Activated T-cell treated with anti-CD3 and anti-CD28 coated beads, Interleukin-2, amount 50 U/mL, for 48 hours (primary cell): ENCODE results near the gene SLC24A5.

ENCODE experiments used
- DNase-seq, 2 experiments: peaks; one replicate each; pipeline ENCODE4 v3.0.0-alpha.2; 2020

Gene SLC24A5

DNA sequence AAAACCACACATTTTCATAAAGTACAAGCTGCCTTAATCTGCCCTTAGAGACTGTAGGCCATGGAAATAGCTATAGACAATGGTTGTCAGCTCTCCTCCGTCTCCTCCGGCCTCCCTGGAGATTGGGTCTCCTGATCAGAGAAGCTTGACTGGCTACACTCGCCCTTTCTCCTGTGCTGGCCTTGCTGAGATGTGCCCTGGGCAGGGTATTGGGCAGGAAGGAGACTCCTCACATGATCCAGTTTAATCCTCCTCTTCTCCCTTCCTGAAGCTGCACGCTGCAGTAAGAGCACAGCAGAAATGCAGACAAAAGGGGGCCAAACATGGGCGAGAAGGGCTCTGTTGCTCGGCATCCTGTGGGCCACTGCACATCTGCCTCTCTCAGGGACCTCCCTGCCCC lies at the start of gene SLC24A5:
Gene SLC24A5 (plus strand): TSS at position 246 of the 400 bp plus-strand sequence. CDS start 55 bp downstream, at position 301.
- no peak for DNase-seq

DNA sequence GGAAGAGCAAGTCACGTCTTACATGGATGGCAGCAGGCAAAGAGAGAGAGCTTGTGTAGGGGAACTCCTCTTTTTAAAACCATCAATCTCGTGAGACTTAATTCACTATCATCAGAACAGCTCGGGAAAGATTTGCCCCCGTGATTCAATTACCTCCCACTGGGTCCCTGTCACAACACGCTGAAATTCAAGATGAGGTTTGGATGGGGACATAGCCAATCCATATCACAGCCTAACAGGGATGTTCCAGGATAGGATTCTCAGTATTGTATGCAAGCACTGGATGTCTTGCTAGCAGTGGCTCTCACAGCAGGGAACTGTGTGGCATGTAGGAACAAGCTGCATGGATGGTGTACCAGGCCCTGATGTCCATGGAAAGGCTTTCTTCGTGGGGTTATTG lies 47.8 kb upstream of the SLC24A5 start:
- DNase-seq: no peak

DNA sequence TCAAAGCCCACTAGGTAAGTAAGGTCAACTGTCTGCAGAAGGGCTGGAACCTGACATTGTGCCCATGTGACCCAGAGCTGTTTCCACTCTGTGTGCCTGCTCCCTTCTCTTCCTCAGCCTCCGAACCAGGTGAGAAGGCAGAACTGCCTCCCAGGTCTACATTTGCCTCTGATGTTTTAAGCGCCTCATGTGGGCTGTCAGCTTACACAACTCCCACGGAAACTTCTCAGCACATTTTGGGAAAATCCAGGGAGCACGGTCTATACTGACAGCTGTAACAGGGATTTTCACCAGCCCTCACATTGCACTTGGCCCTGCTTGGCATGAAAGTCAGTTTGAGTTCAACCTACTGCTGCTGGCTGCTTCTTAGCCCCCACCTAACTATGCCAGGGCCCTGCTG lies 46.9 kb upstream of the SLC24A5 start:
- DNase-seq: no peak

DNA sequence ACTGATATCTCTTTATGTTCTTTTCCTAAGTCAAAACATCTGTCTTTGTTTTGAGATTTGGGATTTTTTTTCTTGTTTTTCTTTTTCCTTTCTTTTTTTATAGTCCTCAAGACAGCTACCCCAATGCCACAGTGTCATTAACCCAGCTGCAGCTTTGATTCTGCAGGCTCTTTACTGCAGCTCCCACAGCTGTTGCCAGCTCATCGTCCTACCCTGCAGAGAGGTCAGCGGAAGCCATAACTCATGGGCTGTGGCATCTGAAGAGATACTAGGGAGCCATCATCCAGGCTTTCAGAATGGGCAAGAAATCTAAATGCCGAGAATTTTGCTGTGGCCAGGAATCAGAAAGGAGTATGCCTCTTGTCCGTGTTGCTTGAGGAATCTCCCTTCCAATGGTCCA lies 44.3 kb upstream of the SLC24A5 start:
- no peak for DNase-seq

DNA sequence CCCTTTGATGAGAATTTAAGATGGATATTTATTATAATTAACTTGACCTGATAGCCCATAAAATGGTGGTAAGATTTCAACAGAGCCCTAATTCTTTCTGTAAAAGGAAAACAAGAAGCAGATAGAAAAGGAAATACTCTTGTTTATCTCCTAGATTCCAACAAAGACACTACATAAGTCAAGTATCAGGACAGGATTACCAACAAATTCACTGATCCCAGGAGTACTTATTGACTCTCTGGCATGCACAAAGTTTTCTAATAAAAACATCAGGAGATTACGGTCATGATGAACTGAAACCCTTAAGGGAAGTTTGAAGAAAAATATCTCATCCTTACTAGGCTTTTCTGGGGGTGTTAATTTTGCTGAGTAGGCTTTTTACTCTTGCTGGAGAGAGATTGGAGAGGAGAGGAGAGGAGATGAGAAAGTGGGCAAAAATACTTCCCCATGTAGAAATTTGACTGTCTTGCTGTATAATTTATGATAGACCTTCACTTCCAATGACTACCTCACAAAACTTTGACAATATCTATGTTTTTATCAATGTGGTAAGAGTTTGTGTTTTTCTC lies 43.1 kb upstream of the SLC24A5 start:
- no peak for DNase-seq

DNA sequence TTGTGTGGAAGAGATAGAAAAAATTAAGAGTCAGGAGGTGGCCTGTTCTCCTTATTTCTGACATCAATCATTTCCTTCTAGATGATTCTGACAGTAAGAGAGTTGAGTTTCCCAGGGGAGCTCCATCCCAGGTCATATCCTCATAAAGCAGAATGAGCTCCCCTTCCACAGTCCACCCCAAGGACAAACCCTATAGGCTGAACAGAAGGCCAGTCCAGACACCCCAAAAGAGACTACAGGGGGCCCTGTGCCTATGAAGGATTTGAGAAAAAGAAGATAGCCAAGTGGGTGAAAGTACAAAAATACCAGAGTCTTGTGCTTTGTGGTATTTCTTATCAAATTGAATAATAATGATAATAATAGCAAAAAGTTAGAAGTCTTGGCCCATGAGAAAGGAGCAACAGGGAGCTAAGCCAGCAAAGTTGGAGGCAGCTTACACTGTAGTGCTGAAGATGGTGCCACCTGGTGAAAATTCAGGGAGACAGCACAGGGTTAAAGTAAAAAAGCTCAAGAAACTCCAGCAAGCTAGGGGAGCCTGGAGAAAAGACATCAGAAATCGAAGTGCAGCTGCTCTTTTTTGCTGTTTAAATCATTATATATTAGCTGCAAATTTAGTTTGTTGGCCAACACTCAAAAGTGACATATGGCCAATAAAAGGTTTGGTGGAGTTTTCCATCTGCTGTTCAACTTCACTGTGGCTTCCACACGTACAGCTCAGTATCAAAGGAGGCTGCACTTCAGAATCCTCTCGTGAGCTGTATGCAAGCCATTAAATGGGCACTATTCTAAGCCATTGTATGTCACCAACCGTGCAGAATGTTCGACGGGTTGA lies 35.8 kb upstream of the SLC24A5 start:
- DNase-seq: no peak

DNA sequence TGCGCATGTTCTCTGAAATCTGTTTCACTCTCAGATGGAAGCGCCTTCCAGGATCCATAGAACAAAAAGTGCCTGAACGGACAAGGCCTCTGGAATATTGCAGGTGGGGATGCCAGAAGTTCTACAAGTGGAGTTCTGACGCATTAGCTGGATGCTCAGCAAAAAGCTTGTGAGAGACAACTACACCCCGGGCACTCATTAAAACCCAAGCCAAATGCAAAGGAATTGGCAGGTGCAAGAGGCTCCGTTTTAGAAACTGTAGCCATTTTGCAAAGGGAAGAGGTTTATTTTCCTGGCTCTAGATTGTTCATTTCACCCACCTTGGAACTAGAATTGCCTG lies 35.2 kb upstream of the SLC24A5 start:
- no peak for DNase-seq

DNA sequence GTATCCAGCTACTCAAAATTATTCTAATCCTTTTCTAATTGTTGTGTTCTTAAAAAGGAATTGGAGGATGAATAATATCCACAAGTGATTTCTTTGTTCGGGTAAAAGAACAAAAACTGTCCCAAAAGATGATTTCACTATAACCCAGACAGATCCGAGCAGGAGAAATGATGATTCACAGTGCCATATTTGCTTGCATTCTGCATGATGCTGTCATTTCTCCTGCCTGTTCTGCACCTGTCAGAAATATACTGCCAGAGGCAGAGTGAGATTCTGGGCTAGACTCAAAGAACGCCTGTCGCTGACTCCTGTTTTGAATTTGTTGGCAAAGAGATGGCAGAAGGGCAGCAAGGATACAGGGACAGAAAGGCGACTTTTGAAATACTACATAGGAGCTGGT lies 34.7 kb upstream of the SLC24A5 start:
- DNase-seq: no peak

DNA sequence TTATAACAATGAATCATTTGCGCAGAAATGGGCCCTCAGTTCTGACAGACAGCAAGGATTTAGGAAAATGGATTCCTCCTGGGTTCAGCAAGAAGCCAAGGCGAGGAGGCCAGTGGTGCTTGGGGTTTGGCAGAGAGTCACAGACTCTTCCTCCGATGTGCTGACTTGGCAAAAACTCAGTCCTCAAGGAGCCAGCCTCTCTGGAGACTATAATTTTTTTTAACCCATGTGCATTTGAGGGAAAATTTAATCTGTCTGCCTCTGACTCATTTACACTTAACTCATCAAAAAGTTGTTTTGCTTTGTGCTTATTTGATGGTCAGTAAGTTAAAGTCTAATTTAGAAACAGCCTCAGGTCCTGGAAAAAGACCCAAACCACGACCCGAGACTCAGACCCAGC lies 34.2 kb upstream of the SLC24A5 start:
- no peak for DNase-seq

DNA sequence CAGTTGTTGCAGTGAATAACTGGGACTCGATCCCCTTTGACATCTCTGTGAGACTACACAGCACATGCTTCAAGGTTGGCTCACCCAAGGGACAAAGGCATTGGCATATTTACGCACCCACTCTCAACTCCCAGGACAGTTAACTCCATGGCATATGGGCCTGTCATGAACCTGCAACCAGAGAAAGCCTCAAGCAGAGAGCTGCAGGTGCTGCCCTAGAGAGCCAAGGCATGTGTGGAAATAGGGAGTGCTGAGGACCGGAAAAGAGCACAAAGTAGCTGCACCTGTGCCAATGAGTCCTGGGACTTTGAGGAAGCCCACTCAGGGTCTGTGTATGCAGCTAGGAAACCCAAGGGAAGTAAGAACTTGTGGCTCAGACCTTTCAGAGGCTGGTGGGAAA lies 32.9 kb upstream of the SLC24A5 start:
- no peak for DNase-seq

DNA sequence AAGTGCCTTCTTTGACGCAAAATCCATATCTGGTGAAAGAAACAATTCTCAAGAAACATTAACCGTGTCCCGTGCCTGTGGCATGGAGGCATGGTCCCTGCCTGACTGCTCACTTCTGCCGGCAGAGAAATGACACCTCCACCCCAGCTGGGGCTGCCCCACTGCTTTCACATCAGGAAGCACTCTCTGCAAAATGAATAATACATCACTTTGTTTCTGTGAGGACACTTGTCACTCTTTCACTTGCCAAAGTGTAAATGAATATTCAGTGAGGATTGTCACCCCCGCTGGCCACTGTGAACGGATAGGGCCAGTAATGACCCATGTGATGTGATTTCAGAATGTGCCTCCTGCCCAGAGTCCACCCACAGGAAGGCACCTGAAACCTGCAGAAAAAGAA lies 31.1 kb upstream of the SLC24A5 start:
- DNase-seq: no peak

DNA sequence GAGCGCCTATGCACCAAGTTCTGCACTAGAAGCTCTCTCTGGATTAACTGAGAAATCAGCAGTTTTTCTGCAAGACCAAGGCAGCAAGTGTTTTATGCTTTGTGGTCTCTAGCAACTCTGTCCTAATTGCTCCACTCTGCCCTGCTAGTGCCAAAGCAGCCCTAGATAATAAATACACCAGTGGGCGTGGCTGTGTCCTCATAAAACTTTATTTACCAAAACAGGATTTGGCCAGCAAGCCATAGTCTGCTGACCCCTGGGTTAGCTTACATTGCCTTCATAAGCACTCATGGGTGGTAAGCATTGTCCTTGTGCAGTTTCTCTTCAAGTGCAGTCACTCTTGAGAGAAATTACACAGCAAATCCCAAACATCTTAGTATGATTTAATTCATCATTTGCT lies 30.7 kb upstream of the SLC24A5 start:
- no peak for DNase-seq

DNA sequence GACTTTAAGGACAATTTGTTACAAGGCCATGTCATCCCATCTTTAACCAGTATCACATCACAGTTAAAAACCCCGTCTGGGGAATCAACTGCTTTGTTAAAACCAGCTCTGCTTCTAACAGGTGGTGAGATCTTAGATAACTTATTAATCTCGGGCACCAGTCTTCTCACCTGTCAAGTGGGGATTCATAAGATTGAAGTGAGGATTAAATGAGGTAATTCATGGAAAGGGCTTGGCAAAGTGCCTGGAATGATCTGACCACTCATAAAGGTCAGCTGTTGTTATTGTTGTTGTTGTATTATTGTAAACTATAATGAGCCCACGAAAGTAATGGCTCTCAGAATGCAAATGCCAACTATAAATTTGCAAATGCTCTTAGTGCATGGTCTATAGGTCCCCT lies 30.1 kb upstream of the SLC24A5 start:
- DNase-seq: no peak

DNA sequence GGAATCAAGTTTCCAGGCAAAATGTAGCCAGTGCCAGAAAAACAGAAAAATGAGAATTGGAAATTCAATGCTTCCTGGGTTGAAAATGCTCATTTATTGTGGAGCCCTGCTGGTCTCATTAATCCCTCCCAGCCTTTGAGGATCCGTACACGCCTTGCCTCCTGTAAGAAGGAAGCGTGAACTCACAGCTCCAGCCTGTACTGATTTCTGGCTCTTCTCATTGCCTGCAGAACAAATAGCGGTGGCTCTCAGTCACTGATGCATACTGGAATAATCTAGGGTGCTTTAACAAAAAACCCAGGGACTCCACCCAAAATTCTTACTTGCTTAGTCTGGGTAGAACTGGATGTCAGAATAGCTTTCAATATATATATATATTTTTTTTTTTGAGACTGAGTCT lies 29.3 kb upstream of the SLC24A5 start:
- DNase-seq: no peak

DNA sequence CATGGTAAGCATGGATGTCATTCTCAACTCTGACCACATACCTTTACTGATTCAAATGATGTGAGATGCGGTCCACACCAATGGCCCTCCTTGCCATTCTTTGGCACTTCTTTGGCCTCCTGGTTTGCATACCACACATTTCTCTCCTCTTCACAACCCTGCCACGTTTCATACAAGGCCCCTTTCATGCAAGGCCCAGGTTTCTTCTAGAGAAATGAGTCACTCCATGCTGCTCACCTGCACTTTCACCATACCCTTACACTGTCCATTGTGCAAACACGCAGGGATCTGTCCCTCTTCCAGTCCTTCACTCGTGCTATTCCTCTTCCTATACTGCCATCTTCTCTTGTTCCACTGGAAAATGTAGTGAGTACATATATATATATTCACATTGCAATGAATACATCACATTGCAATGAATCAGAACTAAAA lies 24.4 kb upstream of the SLC24A5 start:
- DNase-seq: no peak

DNA sequence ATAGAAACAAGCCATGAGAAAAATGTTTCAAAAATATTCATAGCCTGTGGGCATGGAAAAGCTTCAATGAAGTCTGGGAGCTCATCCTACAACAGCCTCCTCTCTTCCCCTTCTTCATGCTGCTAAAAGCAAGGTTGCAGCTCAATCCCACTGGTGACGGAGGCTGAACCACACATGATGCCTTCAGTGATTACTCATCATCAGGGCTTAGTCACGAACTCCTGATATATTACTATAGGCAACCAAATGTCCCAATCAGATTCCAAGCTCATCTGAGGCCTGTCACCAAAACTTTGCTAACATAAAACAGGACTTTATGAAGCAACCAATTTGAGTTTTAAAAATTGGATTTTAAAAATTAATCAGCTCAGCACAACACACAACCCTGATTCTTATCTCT lies 24.0 kb upstream of the SLC24A5 start:
- DNase-seq: no peak

DNA sequence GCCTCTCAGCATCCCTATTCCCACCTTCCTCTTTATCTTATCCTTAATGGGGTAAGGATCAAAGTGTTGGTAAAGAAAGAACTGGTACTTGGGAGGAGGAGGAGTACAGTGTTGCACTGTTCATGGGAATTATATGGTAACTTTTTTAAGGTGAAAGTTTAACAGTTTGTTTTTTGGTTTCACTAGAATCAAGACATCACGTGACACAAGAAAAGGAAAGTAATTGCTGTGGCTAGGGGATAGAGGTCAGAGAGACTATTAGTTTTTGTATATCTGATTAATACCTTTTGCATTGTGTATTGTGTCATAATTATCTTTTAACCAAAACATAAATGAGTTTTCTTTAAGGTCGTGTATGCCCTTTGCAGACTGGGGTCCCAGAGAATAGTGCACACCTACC lies 23.5 kb upstream of the SLC24A5 start:
- no peak for DNase-seq

DNA sequence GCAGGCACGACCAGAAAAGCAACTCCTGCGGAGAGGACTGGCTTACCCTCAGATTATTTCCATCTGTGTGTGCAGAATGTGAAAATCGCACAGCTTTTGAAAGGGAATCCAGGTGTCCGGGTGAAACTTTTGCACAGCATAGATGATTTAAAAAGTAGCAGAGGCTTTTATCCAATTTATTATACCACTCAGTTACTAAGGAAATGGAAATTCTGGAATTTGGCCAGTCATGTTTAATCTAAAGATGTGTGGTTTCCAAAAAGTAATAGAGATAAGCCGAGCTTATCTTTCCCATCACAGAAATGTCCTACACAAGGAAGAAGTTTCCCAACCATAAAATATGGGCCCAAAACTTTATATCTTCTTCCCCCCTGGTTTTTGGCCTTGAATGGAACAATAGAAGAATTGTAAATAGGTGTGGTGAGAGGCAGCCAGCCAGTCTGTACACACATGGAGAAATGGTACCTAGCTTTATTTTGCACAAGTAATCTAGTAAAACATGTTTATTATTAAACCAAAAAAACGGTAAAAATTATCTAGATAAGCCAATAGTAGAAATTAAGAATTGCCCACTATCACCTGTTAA lies 19.3 kb upstream of the SLC24A5 start:
- no peak for DNase-seq

DNA sequence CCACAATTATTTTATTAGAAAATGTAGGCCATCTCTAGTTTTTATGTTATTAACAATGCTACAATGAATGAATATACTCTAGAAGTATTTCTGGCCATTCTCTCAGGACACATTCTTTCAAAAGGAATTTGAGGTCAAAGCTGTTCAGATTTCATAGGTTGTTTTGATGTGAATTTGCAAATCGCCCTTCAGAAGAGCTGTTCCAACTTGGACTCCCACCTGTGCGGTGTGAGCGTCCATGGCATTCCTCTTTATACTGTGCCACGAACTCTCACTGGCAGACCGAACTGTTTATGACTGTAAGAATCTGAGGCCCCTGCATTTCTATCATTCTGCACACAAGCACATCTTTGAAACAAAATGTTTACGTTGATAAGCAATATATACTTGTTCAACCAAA lies 18.6 kb upstream of the SLC24A5 start:
- DNase-seq: no peak

DNA sequence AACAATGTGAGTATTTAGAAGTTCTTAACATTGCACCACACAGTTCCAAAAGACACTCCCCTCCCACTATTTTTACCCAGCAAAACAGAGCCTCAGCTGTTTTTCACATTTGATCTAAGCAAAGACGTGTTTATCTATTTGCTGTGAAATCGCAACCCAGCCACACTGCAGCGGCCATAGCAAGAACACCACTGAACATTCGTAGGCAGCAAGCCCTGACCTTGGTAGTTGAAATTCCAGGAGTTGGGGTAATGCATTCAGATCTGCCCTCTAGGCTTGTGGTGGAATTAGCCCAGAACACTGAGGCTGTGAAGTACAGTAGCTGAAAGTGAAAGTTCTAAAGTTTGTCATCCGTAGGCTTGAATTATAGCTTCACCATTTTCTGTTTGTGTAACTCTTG lies 17.1 kb upstream of the SLC24A5 start:
- DNase-seq: no peak

DNA sequence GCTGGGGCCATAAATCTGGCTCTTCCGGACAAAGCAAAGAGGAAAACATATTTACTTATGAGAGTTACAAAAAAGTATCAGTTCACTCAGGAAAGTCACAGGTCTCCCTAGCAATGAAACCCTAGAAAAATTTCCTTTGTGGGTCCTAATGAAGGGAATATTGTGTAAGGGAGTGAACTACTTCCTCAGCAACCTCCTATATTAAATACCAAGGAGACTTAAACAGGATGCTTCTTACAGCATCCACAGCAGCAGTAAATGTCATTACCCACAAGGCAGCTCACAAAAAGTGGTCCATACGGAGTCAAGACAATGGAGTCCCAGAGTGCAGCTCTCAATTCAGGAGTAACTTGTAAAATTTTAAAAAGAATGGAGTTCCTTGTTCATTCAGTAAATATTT lies 14.9 kb upstream of the SLC24A5 start:
- no peak for DNase-seq

DNA sequence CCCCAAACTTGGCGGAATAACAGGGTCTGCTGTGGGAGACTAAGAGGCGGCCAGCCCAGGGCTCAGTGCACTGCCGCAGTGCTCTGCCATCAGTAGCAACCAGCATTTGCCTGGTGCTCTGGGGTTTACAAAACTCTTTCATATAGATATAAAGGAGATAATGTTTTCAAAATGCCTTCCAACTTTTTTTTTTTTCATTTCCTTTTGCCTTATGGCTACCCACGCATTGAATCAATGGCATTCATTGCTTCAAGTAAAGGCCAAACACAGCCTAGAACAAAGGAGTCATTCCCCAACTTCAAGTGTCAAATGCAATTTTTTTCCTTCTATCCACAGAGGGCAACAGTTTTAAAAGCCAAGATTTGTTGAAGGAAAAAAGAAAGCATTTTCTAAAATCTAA lies 11.6 kb upstream of the SLC24A5 start:
- no peak for DNase-seq

DNA sequence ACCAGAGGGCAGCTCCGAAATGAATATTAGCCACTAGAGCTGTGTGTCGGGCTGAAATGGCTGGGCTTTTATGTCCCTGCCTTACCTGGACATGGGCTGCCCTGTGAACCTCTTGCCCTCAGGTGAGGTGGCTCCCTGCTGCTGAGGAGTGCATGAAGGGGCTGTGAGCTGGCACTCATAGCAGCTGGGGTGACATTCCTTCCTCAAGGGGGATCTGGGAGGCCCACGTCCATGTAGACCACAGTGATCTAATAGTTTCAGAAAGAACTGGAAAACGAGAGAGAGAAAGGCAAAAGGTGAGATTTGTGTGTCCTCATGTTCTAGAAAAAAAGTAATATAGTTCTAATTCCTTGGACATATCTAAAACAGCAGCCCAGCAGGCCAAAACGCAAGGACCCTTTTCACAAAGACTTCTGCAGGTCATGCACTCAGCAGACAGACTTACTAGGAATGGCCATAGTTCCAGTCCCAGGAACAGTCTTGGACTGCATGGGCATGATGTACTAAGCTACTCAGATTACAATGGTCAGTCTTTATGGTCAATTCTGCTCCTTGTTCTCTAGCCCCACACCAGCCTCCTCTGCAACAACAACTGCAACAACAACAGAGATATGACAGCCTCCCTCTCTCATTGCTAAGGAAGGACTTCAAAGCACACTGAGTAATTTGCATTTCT lies 10.8 kb upstream of the SLC24A5 start:
- DNase-seq: no peak

DNA sequence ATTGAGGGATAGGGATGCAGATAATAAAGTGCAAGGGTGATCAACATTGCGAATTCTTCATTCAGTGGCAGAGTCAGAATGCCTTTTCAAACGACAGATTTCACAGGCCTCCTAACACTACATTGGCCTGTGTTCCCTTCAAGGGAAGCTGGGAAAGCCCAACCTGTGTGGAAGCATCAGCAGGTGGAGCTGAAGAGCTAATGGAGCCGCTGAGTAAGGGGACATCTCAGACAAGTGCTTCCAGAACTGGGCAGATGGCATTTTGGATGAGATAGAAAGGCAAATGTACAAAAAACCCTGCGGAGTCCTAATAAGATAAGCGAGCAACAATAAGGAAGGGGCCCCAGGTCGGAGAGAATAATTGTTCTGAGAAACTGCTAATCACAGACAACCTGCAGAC lies 8.5 kb upstream of the SLC24A5 start:
- DNase-seq: no peak
